Sigmoid colon (tissue), 4 donors: ENCODE results near the gene AGA.

Experiments used
- CTCF ChIP-seq, 4 experiments: fragments of 450-650 bp in 3 of 4; fragments of 200-600 bp in 1 of 4; IDR thresholded peaks; one replicate each; pipeline ENCODE4 v1.5.1; 2016 to 2019; ENCODE audit warnings: antibody characterized with exemption in 4 of 4, mild to moderate bottlenecking in 3 of 4, moderate library complexity in 2 of 4
- EP300 ChIP-seq, 4 donors: sonication (generic); formaldehyde crosslinking; IDR thresholded peaks; one replicate each; pipeline ENCODE4 v1.6.1; 2017; ENCODE audit warnings: antibody characterized with exemption in 4 of 4
- POLR2A ChIP-seq, 2 donors: fragments of 450-650 bp; IDR thresholded peaks; one replicate each; pipeline ENCODE4 v1.6.1; 2016; ENCODE audit warnings: antibody characterized with exemption in 2 of 2, mild to moderate bottlenecking in 2 of 2, moderate library complexity in 2 of 2
- POLR2AphosphoS5 ChIP-seq, 4 donors: sonication (generic); formaldehyde crosslinking; IDR thresholded peaks; one replicate each; pipeline ENCODE4 v1.6.1; 2017; ENCODE audit warnings: antibody characterized with exemption in 4 of 4

GRCh38 chr4:177385576-177386277 is 56.5 kb downstream of the AGA start:
- no peak for TF ChIP-seq CTCF (IDR thresholded peaks at IDR 0.05)
- TF ChIP-seq POLR2AphosphoS5 (IDR thresholded peaks at IDR 0.05): no peak
- TF ChIP-seq POLR2A (IDR thresholded peaks at IDR 0.05): no peak
- TF ChIP-seq EP300 (IDR thresholded peaks at IDR 0.05): no peak
